ENCODE results near the gene SSTR1. TPM values are rescaled to one million over a fixed set of nuclear protein-coding genes. Genes with fewer than 3 reads are reported as not detected.

Gene SSTR1
- polyA plus RNA-seq, 2 of the 4 experiments (the other 2 are of a cell fraction) = not detected

GRCh38 chr14:38225946-38226345 is 18.2 kb downstream of the SSTR1 start:
- ATAC-seq = no peak
- no peaks in the 10 kb centered on the region for H3K9me3 ChIP-seq
- no peak for TF ChIP-seq CEBPB (IDR thresholded peaks at IDR 0.05)
- TF ChIP-seq MAFK (IDR thresholded peaks at IDR 0.05; ENCODE audit: partially characterized antibody) = peak; percentile 66
- no peak overlapping the region for H3K4me2 ChIP-seq
- POLR2A ChIA-PET = no interaction called here
- WGBS (ENCODE audit: missing lambda C conversion rate) = 1% methylated on average over 2 of the region's 2 CpGs
- CTCF ChIA-PET = no interaction called here
- H3K27ac ChIP-seq = no peak overlapping the region
- FAIRE-seq = no peak
- no peaks in the 10 kb centered on the region for H3K4me1 ChIP-seq
- H3K4me3 ChIP-seq = no peak overlapping the region
- DNase-seq (ENCODE audit: low read depth in 1 of 2, low spot score in 1 of 2) = no peak

DNA sequence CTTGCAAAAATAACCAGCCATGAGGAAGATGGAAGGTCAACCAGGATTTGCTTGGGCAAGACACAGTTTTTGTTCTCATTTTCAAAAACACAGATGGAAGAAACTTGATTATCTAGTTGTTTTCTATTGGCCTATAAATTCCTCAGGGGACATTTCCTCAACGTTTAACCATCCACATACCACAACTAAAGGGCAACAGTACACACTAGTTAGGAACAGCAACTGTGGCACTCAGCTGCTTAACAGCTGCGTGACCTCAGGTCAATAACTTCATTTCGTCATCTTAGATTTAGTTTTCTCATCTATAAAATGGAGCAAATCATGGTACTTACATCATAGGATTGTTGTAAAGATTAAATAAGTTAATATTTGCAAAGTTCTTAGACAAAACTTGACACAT is 18.7 kb downstream of the SSTR1 start:
- 0% methylated on average over 3 of the region's 3 CpGs for WGBS (ENCODE audit: missing lambda C conversion rate)

DNA sequence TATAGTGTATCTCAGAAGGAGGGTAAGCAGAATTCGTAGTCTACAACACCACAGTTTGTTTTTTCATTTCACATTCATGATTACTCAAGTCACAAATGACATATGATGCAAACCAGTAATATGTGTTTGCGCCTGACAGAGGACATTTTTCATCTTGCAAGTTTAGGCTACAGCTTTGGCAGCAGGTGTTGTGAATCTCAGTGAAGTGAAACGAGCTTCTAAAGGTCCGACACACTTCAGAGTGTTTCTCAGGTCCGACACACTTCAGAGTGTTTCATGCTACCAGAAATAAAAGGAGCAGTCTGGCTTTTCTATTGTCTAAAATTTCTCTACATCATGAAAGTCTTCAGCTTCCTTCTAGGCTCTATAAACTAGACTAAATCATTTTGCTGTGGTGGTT is 25.5 kb downstream of the SSTR1 start:
- ChIA-PET CTCF (no interaction called here), POLR2A (no interaction called here)
- ATAC-seq (no peak), FAIRE-seq (no peak), DNase-seq (ENCODE audit: low read depth in 1 of 2, low spot score in 1 of 2) (no peak)
- WGBS (ENCODE audit: missing lambda C conversion rate) = 0% methylated on average over 5 of the region's 5 CpGs
- Histone ChIP-seq H3K9me3 (no peaks in the 10 kb centered on the region), H3K4me1 (no peaks in the 10 kb centered on the region), H3K4me2 (no peak overlapping the region), H3K27ac (no peak overlapping the region), H3K4me3 (no peak overlapping the region)
- no peak for TF ChIP-seq RARB (CRISPR knock-in tag; IDR thresholded peaks at IDR 0.05)
- TF ChIP-seq KDM5A (IDR thresholded peaks at IDR 0.05) = no peak
- no peak for TF ChIP-seq ZFP36 (IDR thresholded peaks at IDR 0.05; ENCODE audit: borderline replicate concordance, partially characterized antibody)
- TF ChIP-seq, protein P1, sequence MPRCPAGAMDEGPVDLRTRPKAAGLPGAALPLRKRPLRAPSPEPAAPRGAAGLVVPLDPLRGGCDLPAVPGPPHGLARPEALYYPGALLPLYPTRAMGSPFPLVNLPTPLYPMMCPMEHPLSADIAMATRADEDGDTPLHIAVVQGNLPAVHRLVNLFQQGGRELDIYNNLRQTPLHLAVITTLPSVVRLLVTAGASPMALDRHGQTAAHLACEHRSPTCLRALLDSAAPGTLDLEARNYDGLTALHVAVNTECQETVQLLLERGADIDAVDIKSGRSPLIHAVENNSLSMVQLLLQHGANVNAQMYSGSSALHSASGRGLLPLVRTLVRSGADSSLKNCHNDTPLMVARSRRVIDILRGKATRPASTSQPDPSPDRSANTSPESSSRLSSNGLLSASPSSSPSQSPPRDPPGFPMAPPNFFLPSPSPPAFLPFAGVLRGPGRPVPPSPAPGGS (IDR thresholded peaks at IDR 0.05) = no peak
- TF ChIP-seq CHD4 (IDR thresholded peaks at IDR 0.05; ENCODE audit: borderline replicate concordance) = no peak

More for the DNA sequence above, 18.7 kb downstream of the SSTR1 start:
- Histone ChIP-seq H3K4me1 (no peaks in the 10 kb centered on the region), H3K9me3 (no peaks in the 10 kb centered on the region), H3K27ac (no peak overlapping the region), H3K4me3 (no peak overlapping the region), H3K4me2 (no peak overlapping the region)
- ATAC-seq (no peak), FAIRE-seq (no peak), DNase-seq (ENCODE audit: low read depth in 1 of 2, low spot score in 1 of 2) (no peak)
- ChIA-PET POLR2A (no interaction called here), CTCF (no interaction called here)
- no peak for TF ChIP-seq EHF (CRISPR knock-in tag; IDR thresholded peaks at IDR 0.05)
- no peak for TF ChIP-seq REST (IDR thresholded peaks at IDR 0.05)
- TF ChIP-seq JUNB (IDR thresholded peaks at IDR 0.05) = no peak
- no peak for TF ChIP-seq CBX2 (IDR thresholded peaks at IDR 0.05; ENCODE audit: borderline replicate concordance, low read depth)
- TF ChIP-seq RCOR1 (IDR thresholded peaks at IDR 0.05; ENCODE audit: low read depth, low read length) = no peak
- no peak for TF ChIP-seq SMC3 (IDR thresholded peaks at IDR 0.05)
- TF ChIP-seq, protein P2, sequence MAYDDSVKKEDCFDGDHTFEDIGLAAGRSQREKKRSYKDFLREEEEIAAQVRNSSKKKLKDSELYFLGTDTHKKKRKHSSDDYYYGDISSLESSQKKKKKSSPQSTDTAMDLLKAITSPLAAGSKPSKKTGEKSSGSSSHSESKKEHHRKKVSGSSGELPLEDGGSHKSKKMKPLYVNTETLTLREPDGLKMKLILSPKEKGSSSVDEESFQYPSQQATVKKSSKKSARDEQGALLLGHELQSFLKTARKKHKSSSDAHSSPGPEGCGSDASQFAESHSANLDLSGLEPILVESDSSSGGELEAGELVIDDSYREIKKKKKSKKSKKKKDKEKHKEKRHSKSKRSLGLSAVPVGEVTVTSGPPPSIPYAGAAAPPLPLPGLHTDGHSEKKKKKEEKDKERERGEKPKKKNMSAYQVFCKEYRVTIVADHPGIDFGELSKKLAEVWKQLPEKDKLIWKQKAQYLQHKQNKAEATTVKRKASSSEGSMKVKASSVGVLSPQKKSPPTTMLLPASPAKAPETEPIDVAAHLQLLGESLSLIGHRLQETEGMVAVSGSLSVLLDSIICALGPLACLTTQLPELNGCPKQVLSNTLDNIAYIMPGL (CRISPR knock-in tag; IDR thresholded peaks at IDR 0.05; ENCODE audit: borderline replicate concordance) = no peak
- no peak for TF ChIP-seq FOXS1 (CRISPR knock-in tag; IDR thresholded peaks at IDR 0.05)
- TF ChIP-seq EP300 (IDR thresholded peaks at IDR 0.05) = no peak
- TF ChIP-seq POLR2A (IDR thresholded peaks at IDR 0.05; ENCODE audit: low read length) = no peak
- no peak for TF ChIP-seq MAX (IDR thresholded peaks at IDR 0.05)

Measured in A549 (cell line).